ENCODE measurements around the gene PPP4R4. TPM values are rescaled to one million over a fixed set of nuclear protein-coding genes. Genes with fewer than 3 reads are reported as not detected.
A peak's percentile ranks its signal among the peaks of the same experiment; 100 is the strongest.

The PPP4R4 gene
- total RNA-seq, 2 donors from 2014 or later: 0.22 to 0.75 TPM

- H3K36me3 ChIP-seq: no peaks in the 10 kb centered on the region
- no peaks in the 10 kb centered on the region for H3K9me3 ChIP-seq
- no peak overlapping the region for H3K4me3 ChIP-seq
- H3K4me1 ChIP-seq: peaks cover 0 to 15% of the 10 kb centered on the region in 2 donors
- DNase-seq (ENCODE audit: low spot score): peak; percentile 75
- no peak overlapping the region for H3K27ac ChIP-seq
- TF ChIP-seq CTCF (IDR thresholded peaks at IDR 0.05): peak; percentile 79 to 86
- no peaks in the 10 kb centered on the region for H3K27me3 ChIP-seq
Measured at GRCh38 chr14:94132285-94132887, 41.7 kb upstream of the PPP4R4 start.

- Histone ChIP-seq H3K27ac (no peak overlapping the region), H3K4me3 (no peak overlapping the region), H3K9me3 (no peaks in the 10 kb centered on the region), H3K36me3 (no peaks in the 10 kb centered on the region), H3K27me3 (no peaks in the 10 kb centered on the region), H3K4me1 (no peaks in the 10 kb centered on the region)
- TF ChIP-seq CTCF (IDR thresholded peaks at IDR 0.05): no peak
- peak; percentile 23 for DNase-seq (ENCODE audit: low spot score)
Measured at GRCh38 chr14:94135476-94135875, 38.6 kb upstream of the PPP4R4 start.

- Histone ChIP-seq H3K9me3 (no peaks in the 10 kb centered on the region), H3K4me3 (no peak overlapping the region), H3K27me3 (no peaks in the 10 kb centered on the region), H3K36me3 (no peaks in the 10 kb centered on the region), H3K27ac (no peak overlapping the region), H3K4me1 (no peaks in the 10 kb centered on the region)
- peak; percentile 98 to 99 for TF ChIP-seq CTCF (IDR thresholded peaks at IDR 0.05)
- DNase-seq (ENCODE audit: low spot score): peak; percentile 92
Measured at GRCh38 chr14:94136575-94137331, 37.4 kb upstream of the PPP4R4 start.

GRCh38 chr14:94138251-94138650, 35.9 kb upstream of the PPP4R4 start:
- Histone ChIP-seq H3K4me1 (no peaks in the 10 kb centered on the region), H3K36me3 (no peaks in the 10 kb centered on the region), H3K27ac (no peak overlapping the region), H3K4me3 (no peak overlapping the region), H3K27me3 (no peaks in the 10 kb centered on the region), H3K9me3 (no peaks in the 10 kb centered on the region)
- DNase-seq (ENCODE audit: low spot score): no peak
- TF ChIP-seq CTCF (IDR thresholded peaks at IDR 0.05): no peak

GRCh38 chr14:94139006-94139405, 35.1 kb upstream of the PPP4R4 start:
- TF ChIP-seq CTCF (IDR thresholded peaks at IDR 0.05): no peak
- H3K4me3 ChIP-seq: no peak overlapping the region
- no peak for DNase-seq (ENCODE audit: low spot score)
- H3K27me3 ChIP-seq: no peaks in the 10 kb centered on the region
- no peaks in the 10 kb centered on the region for H3K9me3 ChIP-seq
- no peaks in the 10 kb centered on the region for H3K36me3 ChIP-seq
- no peaks in the 10 kb centered on the region for H3K4me1 ChIP-seq
- H3K27ac ChIP-seq: no peak overlapping the region
